COLO668 (cell line): ENCODE measurements around the gene RNGTT.

Source experiments
- DNase-seq: peaks from one replicate; lab custom pipeline; 2025; ENCODE audit not compliant: unreplicated experiment; lab: John Stamatoyannopoulos, UW

The RNGTT gene

GRCh38 chr6:88670369-88670768 is 293.0 kb downstream of the RNGTT start:
- no peak for DNase-seq

GRCh38 chr6:88669475-88669874 is 293.9 kb downstream of the RNGTT start:
- DNase-seq, result no peak

GRCh38 chr6:88666901-88667300 is 296.5 kb downstream of the RNGTT start:
- no peak for DNase-seq

GRCh38 chr6:88665131-88665530 is 298.3 kb downstream of the RNGTT start:
- no peak for DNase-seq

GRCh38 chr6:88663801-88664200 is 299.6 kb downstream of the RNGTT start:
- DNase-seq, result no peak

- no peak for DNase-seq
Measured at GRCh38 chr6:88662653-88663174, 300.7 kb downstream of the RNGTT start.

GRCh38 chr6:88662163-88662580 is 301.2 kb downstream of the RNGTT start:
- peak; percentile 83 for DNase-seq

- DNase-seq, result no peak
Measured at GRCh38 chr6:88661136-88661535, 302.3 kb downstream of the RNGTT start.

- DNase-seq, result no peak
Measured at GRCh38 chr6:88655586-88655985, 307.8 kb downstream of the RNGTT start.

- DNase-seq, result no peak
Measured at GRCh38 chr6:88653936-88654335, 309.5 kb downstream of the RNGTT start.

- no peak for DNase-seq
Measured at GRCh38 chr6:88651400-88651799, 312.0 kb downstream of the RNGTT start.

- DNase-seq, result no peak
Measured at GRCh38 chr6:88650979-88651378, 312.4 kb downstream of the RNGTT start.

GRCh38 chr6:88650029-88650619 is 313.3 kb downstream of the RNGTT start:
- no peak for DNase-seq

- no peak for DNase-seq
Measured at GRCh38 chr6:88641178-88641903, 322.1 kb downstream of the RNGTT start.

- DNase-seq, result no peak
Measured at GRCh38 chr6:88637761-88638545, 325.5 kb downstream of the RNGTT start.

GRCh38 chr6:88636871-88637270 is 326.5 kb downstream of the RNGTT start:
- DNase-seq, result no peak

GRCh38 chr6:88633782-88634181 is 329.6 kb downstream of the RNGTT start:
- no peak for DNase-seq

GRCh38 chr6:88631830-88632229 is 331.6 kb downstream of the RNGTT start:
- DNase-seq, result no peak

GRCh38 chr6:88629838-88630494 is 333.5 kb downstream of the RNGTT start:
- no peak for DNase-seq

GRCh38 chr6:88626460-88626859 is 337.0 kb downstream of the RNGTT start:
- no peak for DNase-seq

- DNase-seq, result no peak
Measured at GRCh38 chr6:88623531-88623930, 339.9 kb downstream of the RNGTT start.
